ENCODE data around the gene TSPEAR. TPM values are rescaled to one million over a fixed set of nuclear protein-coding genes. Genes with fewer than 3 reads are reported as not detected.

Gene TSPEAR
- total and polyA plus RNA-seq, 12 donors, result under 0.01 to 3.4 (median 1.0) TPM; not detected in 3

DNA sequence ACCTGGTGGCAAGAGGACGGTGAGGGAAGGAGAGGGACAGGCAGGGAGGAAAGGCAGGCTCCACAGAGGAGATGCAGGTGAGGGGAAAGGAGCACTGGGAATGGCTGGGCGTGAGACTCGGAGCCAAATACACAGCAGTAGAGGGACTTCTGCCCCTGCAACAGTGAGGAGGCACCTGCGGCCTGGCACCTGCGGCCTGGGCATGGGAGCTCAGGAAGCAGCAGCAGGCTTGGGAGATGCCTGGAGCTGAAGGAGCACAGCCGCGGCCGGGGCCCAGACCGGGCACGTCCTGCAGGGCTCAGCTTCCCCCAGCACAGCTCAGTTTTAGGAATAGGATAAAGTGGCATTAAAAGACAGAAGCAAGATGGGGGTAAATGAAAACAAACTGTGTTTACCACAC lies 20.9 kb upstream of the TSPEAR start:
- DNase-seq, result no peak
- H3K36me3 ChIP-seq, result no peaks in the 10 kb centered on the region
- no peak for ATAC-seq
- H3K27me3 ChIP-seq, result peaks cover 0 to 29% (median 8%) of the 10 kb centered on the region in 7 donors
- no peak overlapping the region for H3K4me3 ChIP-seq
- no peak overlapping the region for H3K27ac ChIP-seq
- WGBS, 2 donors, result 93 to 94% methylated on average over 10 of the region's 10 CpGs
- TF ChIP-seq, protein P1, sequence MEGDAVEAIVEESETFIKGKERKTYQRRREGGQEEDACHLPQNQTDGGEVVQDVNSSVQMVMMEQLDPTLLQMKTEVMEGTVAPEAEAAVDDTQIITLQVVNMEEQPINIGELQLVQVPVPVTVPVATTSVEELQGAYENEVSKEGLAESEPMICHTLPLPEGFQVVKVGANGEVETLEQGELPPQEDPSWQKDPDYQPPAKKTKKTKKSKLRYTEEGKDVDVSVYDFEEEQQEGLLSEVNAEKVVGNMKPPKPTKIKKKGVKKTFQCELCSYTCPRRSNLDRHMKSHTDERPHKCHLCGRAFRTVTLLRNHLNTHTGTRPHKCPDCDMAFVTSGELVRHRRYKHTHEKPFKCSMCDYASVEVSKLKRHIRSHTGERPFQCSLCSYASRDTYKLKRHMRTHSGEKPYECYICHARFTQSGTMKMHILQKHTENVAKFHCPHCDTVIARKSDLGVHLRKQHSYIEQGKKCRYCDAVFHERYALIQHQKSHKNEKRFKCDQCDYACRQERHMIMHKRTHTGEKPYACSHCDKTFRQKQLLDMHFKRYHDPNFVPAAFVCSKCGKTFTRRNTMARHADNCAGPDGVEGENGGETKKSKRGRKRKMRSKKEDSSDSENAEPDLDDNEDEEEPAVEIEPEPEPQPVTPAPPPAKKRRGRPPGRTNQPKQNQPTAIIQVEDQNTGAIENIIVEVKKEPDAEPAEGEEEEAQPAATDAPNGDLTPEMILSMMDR (IDR thresholded peaks at IDR 0.05), result no peak
- intact Hi-C loops (cut with DNase I), result no loop called here
- H3K4me1 ChIP-seq, result no peaks in the 10 kb centered on the region
- H3K9me3 ChIP-seq, result peaks cover 0 to 24% (median 2%) of the 10 kb centered on the region in 11 donors

DNA sequence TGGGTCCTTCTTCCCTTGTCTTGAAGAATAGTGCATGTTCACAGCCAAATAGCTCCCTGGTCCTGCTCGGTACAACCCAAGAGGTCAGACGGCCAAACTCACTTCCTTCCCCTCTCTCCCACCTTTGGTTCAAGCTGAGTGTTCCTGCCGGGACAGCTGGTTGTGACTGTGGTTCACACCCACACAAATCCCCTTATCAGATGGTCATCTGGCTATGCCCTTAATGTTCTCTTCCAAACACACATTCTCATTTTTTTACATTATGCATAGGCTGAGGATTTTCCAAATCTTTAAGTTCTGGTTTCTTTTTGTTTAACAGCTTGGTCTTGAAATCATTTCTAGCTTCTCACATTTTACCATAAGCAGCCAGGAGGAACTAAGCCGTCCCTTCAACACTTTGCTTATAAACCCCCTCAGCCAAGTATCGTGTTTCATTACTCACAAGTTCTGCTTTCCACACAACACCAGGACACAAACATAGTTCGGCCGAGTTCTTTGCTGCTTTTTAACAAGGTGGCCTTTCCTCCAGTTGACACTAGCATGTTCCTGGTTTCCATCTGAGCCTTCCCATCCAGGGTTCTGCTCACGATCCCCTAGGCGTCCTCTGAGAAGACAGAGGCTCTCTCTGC lies 19.7 kb upstream of the TSPEAR start:
- H3K27me3 ChIP-seq, result peaks cover 0 to 41% (median 18%) of the 10 kb centered on the region in 7 donors
- DNase-seq, result no peak
- ATAC-seq, result no peak
- WGBS, 2 donors, result 60 to 65% methylated on average over 9 of the region's 9 CpGs
- H3K36me3 ChIP-seq, result no peaks in the 10 kb centered on the region
- H3K4me3 ChIP-seq, result no peak overlapping the region
- intact Hi-C loops (cut with DNase I), result no loop called here
- TF ChIP-seq, protein P1 (IDR thresholded peaks at IDR 0.05), result no peak
- no peaks in the 10 kb centered on the region for H3K4me1 ChIP-seq
- peaks cover 0 to 12% (median 0%) of the 10 kb centered on the region in 11 donors for H3K9me3 ChIP-seq
- H3K27ac ChIP-seq, result no peak overlapping the region

DNA sequence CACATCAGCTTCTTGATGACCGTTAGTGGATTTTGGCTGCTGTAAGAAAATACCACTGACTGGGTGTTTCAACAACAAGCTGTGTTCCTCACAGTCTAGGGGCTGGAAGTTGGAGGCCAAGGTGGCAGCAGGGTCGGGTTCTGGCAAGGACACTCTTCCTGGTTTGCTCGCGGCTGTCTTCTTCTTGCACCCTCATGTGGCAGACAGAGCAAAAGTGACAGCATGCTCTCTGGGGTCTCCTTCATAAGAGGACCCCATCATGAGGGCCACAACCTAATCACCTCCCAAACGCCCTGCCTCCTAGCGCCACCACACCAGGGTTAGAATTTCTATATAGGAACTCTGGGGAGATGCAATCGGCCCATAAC lies 18.6 kb upstream of the TSPEAR start:
- no peaks in the 10 kb centered on the region for H3K4me1 ChIP-seq
- intact Hi-C loops (cut with DNase I), result no loop called here
- no peak overlapping the region for H3K27ac ChIP-seq
- H3K36me3 ChIP-seq, result no peaks in the 10 kb centered on the region
- DNase-seq, result no peak
- no peak for ATAC-seq
- peaks cover 0 to 52% (median 29%) of the 10 kb centered on the region in 7 donors for H3K27me3 ChIP-seq
- TF ChIP-seq, protein P1 (IDR thresholded peaks at IDR 0.05), result no peak
- H3K9me3 ChIP-seq, result peaks cover 0 to 1% (median 0%) of the 10 kb centered on the region in 11 donors
- H3K4me3 ChIP-seq, result no peak overlapping the region
- WGBS, 2 donors, result 91 to 95% methylated on average over 7 of the region's 7 CpGs

DNA sequence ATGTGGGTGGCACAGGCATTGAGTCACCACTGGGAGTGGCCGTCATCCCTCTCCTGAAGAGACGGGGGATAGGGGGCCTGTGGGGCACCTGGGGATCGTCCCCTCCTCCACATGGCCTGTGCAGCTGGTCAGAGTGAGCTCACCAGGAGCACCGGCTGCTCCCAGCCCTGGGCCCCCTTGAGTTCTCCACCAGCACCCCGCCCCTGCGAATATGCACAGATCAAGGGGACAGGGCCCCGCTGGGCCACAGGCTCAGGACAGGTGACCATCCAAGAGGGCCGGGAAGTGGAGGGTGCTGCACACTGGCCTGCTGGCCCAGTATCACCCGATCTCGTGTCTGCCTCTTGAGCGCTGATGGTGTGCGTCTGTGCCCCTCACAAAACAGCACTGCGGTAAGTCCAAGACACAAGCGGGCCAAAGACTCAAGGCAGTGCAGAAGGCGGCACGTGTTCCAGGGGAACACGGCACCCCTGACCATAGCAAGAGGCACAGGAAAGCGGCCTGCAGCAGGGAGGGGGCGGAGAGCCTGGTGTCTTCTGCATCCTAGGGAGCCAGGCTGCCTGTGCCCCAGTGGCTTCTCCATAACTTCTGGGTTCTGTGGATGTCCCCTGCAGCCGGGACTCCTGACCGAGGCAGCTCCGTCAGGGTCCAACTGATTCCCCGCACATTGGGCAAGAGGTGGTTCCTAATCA lies 18.1 kb upstream of the TSPEAR start:
- ATAC-seq (no peak), DNase-seq (no peak)
- TF ChIP-seq, protein P1 (IDR thresholded peaks at IDR 0.05), result no peak
- no peak overlapping the region for H3K27ac ChIP-seq
- no peaks in the 10 kb centered on the region for H3K4me1 ChIP-seq
- no peak overlapping the region for H3K4me3 ChIP-seq
- no peaks in the 10 kb centered on the region for H3K36me3 ChIP-seq
- no peaks in the 10 kb centered on the region for H3K9me3 ChIP-seq
- 91 to 93% methylated on average over 23 of the region's 23 CpGs for WGBS, 2 donors
- intact Hi-C loops (cut with DNase I), result no loop called here
- H3K27me3 ChIP-seq, result peaks cover 0 to 57% (median 34%) of the 10 kb centered on the region in 7 donors
